Mucosa of rectum (tissue), 2 donors: Measurements from ENCODE around the gene PAX5.
"Not testable (repeated sequence)": the region's sequence is repeated elsewhere in the genome, so short reads cannot be mapped to it uniquely, and the experiment has no call there.

Source experiments
- H3K27ac ChIP-seq, 2 donors: one replicate each; pipeline ENCODE4 v1.7.0; 2013; ENCODE audit warnings: inconsistent platforms in 2 of 2, low read depth in 2 of 2, low read length in 2 of 2
- H3K27me3 ChIP-seq, 2 donors: one replicate each; pipeline ENCODE4 v1.7.0; 2013; ENCODE audit warnings: low read length in 2 of 2; ENCODE audit not compliant: control insufficient read depth in 2 of 2, insufficient read depth in 2 of 2
- H3K36me3 ChIP-seq, 2 donors: one replicate each; pipeline ENCODE4 v1.7.0; 2013; ENCODE audit warnings: low read length in 2 of 2; ENCODE audit not compliant: control insufficient read depth in 2 of 2, insufficient read depth in 2 of 2
- H3K4me1 ChIP-seq, 2 donors: one replicate each; pipeline ENCODE4 v1.7.0; 2013; ENCODE audit warnings: low read length in 2 of 2, mild to moderate bottlenecking in 1 of 2; ENCODE audit not compliant: control insufficient read depth in 2 of 2, insufficient read depth in 2 of 2
- H3K4me3 ChIP-seq, 2 donors: one replicate each; pipeline ENCODE4 v1.7.0; 2013; ENCODE audit warnings: low read length in 2 of 2
- H3K9ac ChIP-seq, 2 donors: one replicate each; pipeline ENCODE4 v1.7.0; 2013; ENCODE audit warnings: low read length in 2 of 2, low read depth in 1 of 2, mild to moderate bottlenecking in 1 of 2
- H3K9me3 ChIP-seq, 2 donors: one replicate each; pipeline ENCODE4 v1.7.0; 2013; ENCODE audit warnings: low read length in 2 of 2; ENCODE audit not compliant: control insufficient read depth in 2 of 2
- donor health status: healthy.
- donor health status: Normal muscosa, but diverticular disease.

PAX5 gene

DNA sequence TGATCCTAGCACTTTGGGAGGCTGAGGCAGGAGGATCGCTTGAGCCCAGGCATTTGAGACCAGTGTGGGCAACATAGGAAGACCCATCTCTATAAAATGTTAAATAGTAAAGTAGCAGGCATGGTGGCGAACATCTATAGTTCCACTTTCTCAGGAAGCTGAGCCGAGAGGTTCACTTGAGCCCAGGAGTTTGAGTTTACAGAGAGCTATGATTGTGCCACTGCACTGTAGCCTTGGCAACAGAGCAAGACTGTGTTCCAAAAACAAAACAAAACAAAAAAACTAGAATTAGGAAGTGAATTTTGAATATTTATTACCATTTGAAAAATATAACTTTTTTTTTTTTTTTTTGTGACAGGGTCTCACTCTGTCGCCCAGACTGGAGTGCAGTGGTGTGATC, 26.8 kb upstream of the PAX5 start:
- Histone ChIP-seq H3K4me1 (no peaks in the 10 kb centered on the region), H3K9ac (no peak overlapping the region), H3K27ac (no peak overlapping the region), H3K9me3 (no peaks in the 10 kb centered on the region), H3K4me3 (no peak overlapping the region), H3K27me3 (peaks cover 0 to 9% of the 10 kb centered on the region in 2 donors), H3K36me3 (no peaks in the 10 kb centered on the region)

DNA sequence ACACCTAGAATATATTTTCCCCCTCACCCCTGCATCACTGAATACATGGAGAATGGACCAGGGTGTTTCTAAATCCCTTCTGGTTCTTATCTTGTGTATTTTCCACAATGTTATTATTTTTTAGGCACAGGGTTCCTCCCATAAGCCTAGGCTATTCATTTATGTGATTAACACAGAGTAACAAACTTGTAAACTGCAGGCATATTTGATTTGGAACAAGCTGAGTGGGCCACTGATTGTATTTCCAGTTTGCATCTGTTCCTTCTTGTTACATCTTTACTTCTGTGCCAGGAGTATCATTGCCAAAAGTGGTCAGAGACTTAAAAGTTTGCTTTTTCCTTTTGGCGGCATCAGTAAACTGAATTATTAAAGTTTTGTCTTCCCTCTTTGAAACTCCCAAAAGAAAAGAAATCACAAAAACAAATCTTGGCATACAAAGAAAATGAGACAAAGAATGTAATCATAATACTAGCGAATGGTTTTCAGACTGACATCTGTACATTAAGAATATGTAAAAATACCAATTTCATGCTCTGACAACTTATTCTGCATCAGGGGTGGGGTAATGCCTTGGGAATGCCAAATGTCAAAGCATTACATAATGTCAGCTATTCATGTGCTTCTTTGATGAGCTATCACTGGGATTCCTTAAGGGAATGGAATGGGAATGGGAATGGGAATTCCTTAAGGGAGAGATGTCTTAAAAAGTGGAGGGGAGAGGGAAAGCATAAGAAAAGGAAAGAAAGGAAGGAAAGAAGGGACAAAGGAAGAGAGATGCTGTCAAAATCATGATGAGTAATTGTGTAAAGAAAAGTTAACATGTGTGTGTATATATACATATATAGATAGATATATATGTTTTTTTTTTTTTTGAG, 22.2 kb upstream of the PAX5 start:
- no peaks in the 10 kb centered on the region for H3K36me3 ChIP-seq
- H3K9me3 ChIP-seq: no peaks in the 10 kb centered on the region
- H3K9ac ChIP-seq: no peak overlapping the region
- no peak overlapping the region for H3K4me3 ChIP-seq
- H3K4me1 ChIP-seq: no peaks in the 10 kb centered on the region
- H3K27ac ChIP-seq: no peak overlapping the region
- peaks cover 9 to 10% of the 10 kb centered on the region in 2 donors for H3K27me3 ChIP-seq

GRCh38 chr9:37054363-37054720, 20.3 kb upstream of the PAX5 start:
- not testable (repeated sequence) for H3K4me3 ChIP-seq, H3K36me3 ChIP-seq, H3K9me3 ChIP-seq, H3K4me1 ChIP-seq, H3K27ac ChIP-seq, H3K9ac ChIP-seq
- peaks cover 9 to 13% of the 10 kb centered on the region in 2 donors for H3K27me3 ChIP-seq

GRCh38 chr9:37053684-37054362, 19.8 kb upstream of the PAX5 start:
- Histone ChIP-seq H3K9ac (no peak overlapping the region), H3K36me3 (no peaks in the 10 kb centered on the region), H3K27me3 (peaks cover 9 to 16% of the 10 kb centered on the region in 2 donors)

DNA sequence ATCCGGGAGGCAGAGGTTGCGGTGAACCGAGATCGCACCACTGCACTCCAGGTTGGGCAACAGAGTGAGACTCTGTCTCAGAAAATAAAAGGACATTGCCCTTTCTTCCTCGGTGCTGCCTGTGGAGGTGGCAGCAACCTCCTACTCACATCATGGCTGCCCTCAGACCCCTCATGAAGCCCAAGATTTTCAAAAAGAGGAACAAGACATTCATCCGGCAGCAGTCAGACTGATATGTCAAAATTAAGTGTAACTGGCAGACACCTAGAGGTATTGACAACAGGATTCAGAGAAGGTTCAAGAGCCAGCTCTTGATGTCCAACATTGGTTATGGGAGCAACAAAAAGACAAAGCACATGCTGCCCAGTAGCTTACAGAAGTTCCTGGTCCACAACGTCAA, 12.6 kb upstream of the PAX5 start:
- Histone ChIP-seq H3K4me1 (no peaks in the 10 kb centered on the region), H3K9me3 (no peaks in the 10 kb centered on the region), H3K4me3 (no peak overlapping the region), H3K9ac (no peak overlapping the region), H3K36me3 (no peaks in the 10 kb centered on the region), H3K27ac (no peak overlapping the region), H3K27me3 (peaks cover 16 to 21% of the 10 kb centered on the region in 2 donors)

More at GRCh38 chr9:37053684-37054362, 19.8 kb upstream of the PAX5 start:
- Histone ChIP-seq H3K9me3 (no peaks in the 10 kb centered on the region), H3K27ac (no peak overlapping the region), H3K4me1 (no peaks in the 10 kb centered on the region), H3K4me3 (no peak overlapping the region)

- Histone ChIP-seq H3K4me3 (no peak overlapping the region), H3K27me3 (peaks cover 47 to 58% of the 10 kb centered on the region in 2 donors), H3K9me3 (no peaks in the 10 kb centered on the region), H3K36me3 (no peaks in the 10 kb centered on the region), H3K4me1 (peaks cover 4 to 11% of the 10 kb centered on the region in 2 donors), H3K9ac (no peak overlapping the region), H3K27ac (no peak overlapping the region)
Measured at GRCh38 chr9:37042421-37042820, 8.4 kb upstream of the PAX5 start.

DNA sequence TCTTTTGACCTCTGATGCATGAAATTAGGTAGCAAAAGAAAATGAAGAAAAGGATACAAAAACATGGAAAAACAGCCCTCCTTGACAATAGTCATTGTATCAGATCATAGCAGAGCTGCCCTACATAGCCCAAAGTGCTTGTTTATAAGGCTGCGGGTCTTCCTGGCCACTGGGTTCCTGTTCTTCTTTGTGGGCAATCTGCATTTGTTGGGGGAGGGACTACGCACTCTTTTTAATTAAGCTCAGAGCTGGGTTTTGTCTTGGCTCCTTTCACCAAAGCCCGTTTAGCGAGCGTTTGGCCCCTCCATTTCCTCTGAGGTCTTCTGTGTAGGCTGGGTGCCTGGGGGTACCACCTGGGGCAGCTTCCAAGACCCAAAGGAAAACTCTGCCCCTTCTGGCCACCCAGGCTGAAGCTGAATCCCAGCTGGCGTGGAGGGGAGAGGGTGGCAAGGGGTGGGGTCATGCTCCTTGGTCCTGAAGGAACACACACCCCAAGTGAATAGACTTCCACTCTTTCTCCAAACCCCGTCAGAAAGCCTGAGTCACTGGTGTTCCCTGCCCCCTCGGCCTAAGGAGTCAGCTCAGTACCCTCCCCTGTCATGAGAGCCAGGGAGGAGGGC, 6.5 kb upstream of the PAX5 start:
- H3K9ac ChIP-seq: no peak overlapping the region
- no peak overlapping the region for H3K27ac ChIP-seq
- no peaks in the 10 kb centered on the region for H3K9me3 ChIP-seq
- H3K4me1 ChIP-seq: peaks cover 15 to 21% of the 10 kb centered on the region in 2 donors
- peaks cover 60 to 69% of the 10 kb centered on the region in 2 donors for H3K27me3 ChIP-seq
- H3K36me3 ChIP-seq: no peaks in the 10 kb centered on the region
- H3K4me3 ChIP-seq: no peak overlapping the region

DNA sequence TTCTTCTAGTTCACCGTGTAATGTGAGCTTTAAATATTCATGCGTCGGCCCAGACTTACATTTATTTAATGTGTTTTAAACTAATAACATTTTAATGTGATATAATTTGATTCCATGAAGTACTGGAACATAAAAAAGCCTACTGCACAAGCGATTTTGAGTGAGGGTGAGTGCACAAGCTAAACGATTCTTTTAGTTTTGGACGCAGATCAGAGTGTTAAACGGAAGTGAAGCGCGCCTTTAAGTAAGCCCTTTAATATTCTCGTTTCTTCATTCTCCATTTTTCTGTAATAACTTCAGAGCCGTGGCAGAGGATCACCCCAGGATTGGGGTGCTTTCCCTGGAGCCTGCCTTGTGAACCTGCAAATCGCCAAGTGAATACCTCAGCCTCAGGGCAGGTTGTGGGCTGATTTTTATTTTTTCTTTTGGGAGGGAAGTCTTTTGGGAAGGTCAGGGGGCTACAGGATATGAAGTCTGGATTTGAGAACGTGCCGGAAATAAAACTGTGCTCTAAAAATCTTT, 4.9 kb upstream of the PAX5 start:
- H3K27me3 ChIP-seq: peaks cover 72 to 80% of the 10 kb centered on the region in 2 donors

GRCh38 chr9:37038302-37038942, 4.4 kb upstream of the PAX5 start:
- no peak overlapping the region for H3K4me3 ChIP-seq
- H3K9me3 ChIP-seq: no peaks in the 10 kb centered on the region
- H3K27me3 ChIP-seq: peaks cover 76 to 80% of the 10 kb centered on the region in 2 donors
- no peak overlapping the region for H3K9ac ChIP-seq
- peaks cover 15 to 26% of the 10 kb centered on the region in 2 donors for H3K4me1 ChIP-seq
- no peaks in the 10 kb centered on the region for H3K36me3 ChIP-seq
- no peak overlapping the region for H3K27ac ChIP-seq

More for the DNA sequence above, 4.9 kb upstream of the PAX5 start:
- peaks cover 15 to 26% of the 10 kb centered on the region in 2 donors for H3K4me1 ChIP-seq
- H3K4me3 ChIP-seq: no peak overlapping the region
- no peaks in the 10 kb centered on the region for H3K36me3 ChIP-seq
- no peaks in the 10 kb centered on the region for H3K9me3 ChIP-seq
- no peak overlapping the region for H3K9ac ChIP-seq
- H3K27ac ChIP-seq: no peak overlapping the region
